Keratinocyte (primary cell): ENCODE results near the gene MEP1A. TPM values are rescaled to one million over a fixed set of nuclear protein-coding genes. Genes with fewer than 3 reads are reported as not detected.

ENCODE experiments used
- DNase-seq: peaks from one replicate; pipeline ENCODE4 v3.0.0-alpha.2; 2011; ENCODE audit warnings: low read depth, missing footprints, low spot score
- FAIRE-seq: peaks from 2 replicates; lab custom pipeline; 2011; peaks lifted over from hg19 to GRCh38; lab: Jason Lieb, UNC
- H2AFZ ChIP-seq: 2 replicates; pipeline ENCODE4 v1.6.0; 2012; ENCODE audit warnings: low read length, control low read depth, inconsistent platforms; ENCODE audit not compliant: control insufficient read depth
- H3K27ac ChIP-seq: 2 replicates; pipeline ENCODE4 v1.5.1; 2011; ENCODE audit warnings: low read length; ENCODE audit not compliant: control insufficient read depth, insufficient read depth
- H3K27me3 ChIP-seq: 3 replicates; pipeline ENCODE4 v1.6.0; 2011; ENCODE audit warnings: low read length; ENCODE audit not compliant: control insufficient read depth, insufficient read depth; ENCODE audit errors: extremely low read depth
- H3K36me3 ChIP-seq, 2 experiments: 2 replicates in 1 of 2; 3 replicates in 1 of 2; pipeline ENCODE4 v1.5.1; 2011; ENCODE audit warnings: low read length in 2 of 2, mild to moderate bottlenecking in 1 of 2; ENCODE audit not compliant: control insufficient read depth in 2 of 2, insufficient read depth in 2 of 2; ENCODE audit errors: extremely low read depth in 1 of 2
- H3K4me1 ChIP-seq: 3 replicates; pipeline ENCODE4 v1.5.1; 2011; ENCODE audit warnings: low read length; ENCODE audit not compliant: control insufficient read depth, insufficient read depth; ENCODE audit errors: extremely low read depth
- H3K4me2 ChIP-seq: 3 replicates; pipeline ENCODE4 v1.6.0; 2011; ENCODE audit warnings: low read depth, low read length; ENCODE audit not compliant: control insufficient read depth, insufficient read depth; ENCODE audit errors: extremely low read depth
- H3K4me3 ChIP-seq, 3 experiments: fragments of 200-600 bp in 1 of 3; sonication (generic) in 1 of 3; 2 replicates in 2 of 3; 3 replicates in 1 of 3; pipeline ENCODE4 v1.5.1; 2011 to 2016; ENCODE audit warnings: low read length in 3 of 3, mild to moderate bottlenecking in 3 of 3, control low read depth in 2 of 3, inconsistent platforms in 1 of 3, low read depth in 1 of 3, mixed read lengths in 1 of 3, mixed run types in 1 of 3, moderate library complexity in 1 of 3; ENCODE audit not compliant: control insufficient read depth in 2 of 3, insufficient read depth in 2 of 3; ENCODE audit errors: extremely low read depth in 1 of 3
- H3K79me2 ChIP-seq: 2 replicates; pipeline ENCODE4 v1.6.0; 2012; ENCODE audit warnings: low read length; ENCODE audit not compliant: control insufficient read depth, insufficient read depth
- H3K9ac ChIP-seq: 3 replicates; pipeline ENCODE4 v1.6.0; 2011; ENCODE audit warnings: low read length; ENCODE audit not compliant: control insufficient read depth, insufficient read depth; ENCODE audit errors: extremely low read depth
- H3K9me1 ChIP-seq: 3 replicates; pipeline ENCODE4 v1.6.0; 2011; ENCODE audit warnings: low read length; ENCODE audit not compliant: control insufficient read depth, insufficient read depth; ENCODE audit errors: extremely low read depth
- H3K9me3 ChIP-seq: 2 replicates; pipeline ENCODE4 v1.5.1; 2012; ENCODE audit warnings: low read depth, low read length; ENCODE audit not compliant: control insufficient read depth
- H4K20me1 ChIP-seq: 3 replicates; pipeline ENCODE4 v1.6.0; 2011; ENCODE audit warnings: low read length; ENCODE audit not compliant: control insufficient read depth, insufficient read depth; ENCODE audit errors: extremely low read depth
- EZH2 ChIP-seq: IDR thresholded peaks from one replicate; pipeline ENCODE4 v1.6.1; 2012; ENCODE audit warnings: inconsistent platforms, mild to moderate bottlenecking, low read length, moderate library complexity
- dilution Hi-C: fragments of 300-500 bp; cut with MboI; formaldehyde crosslinking; loops from one replicate; pipeline ENCODE4 v1.7.0; 2020; ENCODE audit warnings: low sequenced_read_pairs; ENCODE audit not compliant: extremely low pct_ligation_motif_present
- polyA plus RNA-seq, 5 experiments: library from polyadenylated mRNA; depleted of rRNA in 3 of 5; stranded (reverse) in 3 of 5; stranded (forward) in 1 of 5; unstranded in 1 of 5; fragments of >200 nt; gene quantifications; 1 replicate in 1 of 5; 2 replicates in 3 of 5; 3 replicates in 1 of 5; pipeline versions ENCODE4 v1.2.1 to v1.2.3, GENCODE V29; 2011 to 2012; ENCODE audit warnings: missing spikeins in 2 of 5, low read depth in 1 of 5, low replicate concordance in 1 of 5
- TF ChIP-seq, protein P1 (sequence below), 3 experiments: IDR thresholded peaks in 1 of 3; conservative IDR thresholded peaks in 1 of 3; optimal IDR thresholded peaks in 1 of 3; 2 replicates in 2 of 3; 3 replicates in 1 of 3; pipeline versions ENCODE3 to v1.5.1; 2011; ENCODE audit warnings: low read length in 3 of 3, mild to moderate bottlenecking in 3 of 3, moderate library complexity in 2 of 3, control low read depth in 1 of 3, inconsistent platforms in 1 of 3; ENCODE audit not compliant: insufficient read depth in 2 of 3; ENCODE audit errors: extremely low read depth in 1 of 3

Gene MEP1A
- polyA plus RNA-seq, 1 donor (not counting 4 experiments of a cell fraction or from before 2014, with no cell fraction given), result 0.07 TPM

DNA sequence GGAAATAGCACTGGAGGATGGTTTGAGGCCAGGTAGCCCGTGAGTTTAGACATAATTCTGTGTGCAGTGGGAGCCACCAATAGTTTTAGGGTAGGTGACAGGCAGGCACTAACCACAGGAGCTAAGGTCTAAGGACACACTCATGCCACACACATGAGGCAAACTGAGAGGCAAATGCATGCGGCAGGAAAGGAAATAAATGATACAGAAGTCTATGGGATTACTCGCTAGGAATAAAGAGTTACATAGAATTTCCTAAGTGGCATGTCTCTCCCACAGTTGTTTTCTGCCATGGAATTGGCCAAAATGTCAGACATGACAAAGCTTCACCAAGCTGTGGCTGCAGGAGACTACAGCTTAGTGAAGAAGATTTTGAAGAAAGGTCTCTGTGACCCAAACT lies 41.5 kb upstream of the MEP1A start:
- no peak overlapping the region for H2AFZ ChIP-seq
- dilution Hi-C loops, result no loop called here

DNA sequence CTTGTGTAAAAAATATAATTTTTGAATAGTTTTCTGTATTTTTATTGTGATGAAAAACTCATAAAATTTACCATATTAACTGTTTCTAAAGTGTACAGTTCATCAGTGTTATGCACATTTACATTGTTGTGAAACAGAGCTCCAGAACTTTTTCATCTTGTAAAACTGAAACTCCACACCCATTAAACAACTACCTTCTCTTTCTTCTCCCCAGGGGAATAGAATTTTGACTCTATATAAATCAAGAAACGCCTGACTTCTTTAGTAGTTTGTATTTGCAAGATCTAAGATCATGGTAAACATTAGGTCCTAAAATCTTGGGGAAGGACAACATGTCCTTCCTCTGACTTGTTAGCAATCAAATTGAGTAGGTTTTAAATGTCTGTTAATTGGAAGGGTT lies 37.3 kb upstream of the MEP1A start:
- H3K9me1 ChIP-seq, result no peaks in the 10 kb centered on the region
- dilution Hi-C loops, result no loop called here
- no peaks in the 10 kb centered on the region for H3K79me2 ChIP-seq
- no peaks in the 10 kb centered on the region for H3K9me3 ChIP-seq
- no peak for DNase-seq
- H3K27me3 ChIP-seq, result no peaks in the 10 kb centered on the region
- no peak for FAIRE-seq
- no peaks in the 10 kb centered on the region for H3K36me3 ChIP-seq
- no peak overlapping the region for H3K4me3 ChIP-seq
- H3K4me2 ChIP-seq, result no peak overlapping the region
- no peak overlapping the region for H2AFZ ChIP-seq
- no peaks in the 10 kb centered on the region for H4K20me1 ChIP-seq
- no peak overlapping the region for H3K9ac ChIP-seq
- TF ChIP-seq EZH2, result no peak
- TF ChIP-seq, protein P1, sequence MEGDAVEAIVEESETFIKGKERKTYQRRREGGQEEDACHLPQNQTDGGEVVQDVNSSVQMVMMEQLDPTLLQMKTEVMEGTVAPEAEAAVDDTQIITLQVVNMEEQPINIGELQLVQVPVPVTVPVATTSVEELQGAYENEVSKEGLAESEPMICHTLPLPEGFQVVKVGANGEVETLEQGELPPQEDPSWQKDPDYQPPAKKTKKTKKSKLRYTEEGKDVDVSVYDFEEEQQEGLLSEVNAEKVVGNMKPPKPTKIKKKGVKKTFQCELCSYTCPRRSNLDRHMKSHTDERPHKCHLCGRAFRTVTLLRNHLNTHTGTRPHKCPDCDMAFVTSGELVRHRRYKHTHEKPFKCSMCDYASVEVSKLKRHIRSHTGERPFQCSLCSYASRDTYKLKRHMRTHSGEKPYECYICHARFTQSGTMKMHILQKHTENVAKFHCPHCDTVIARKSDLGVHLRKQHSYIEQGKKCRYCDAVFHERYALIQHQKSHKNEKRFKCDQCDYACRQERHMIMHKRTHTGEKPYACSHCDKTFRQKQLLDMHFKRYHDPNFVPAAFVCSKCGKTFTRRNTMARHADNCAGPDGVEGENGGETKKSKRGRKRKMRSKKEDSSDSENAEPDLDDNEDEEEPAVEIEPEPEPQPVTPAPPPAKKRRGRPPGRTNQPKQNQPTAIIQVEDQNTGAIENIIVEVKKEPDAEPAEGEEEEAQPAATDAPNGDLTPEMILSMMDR (optimal IDR thresholded peaks at IDR 0.05 in 1 of 3, IDR thresholded peaks at IDR 0.05 in 1 of 3, conservative IDR thresholded peaks at IDR 0.05 in 1 of 3; ENCODE audit: extremely low read depth in 1 of 3, insufficient read depth in 2 of 3, low read length in 3 of 3), result no peak
- H3K27ac ChIP-seq, result no peak overlapping the region
- no peaks in the 10 kb centered on the region for H3K4me1 ChIP-seq

More for the DNA sequence above, 41.5 kb upstream of the MEP1A start:
- Histone ChIP-seq H3K79me2 (no peaks in the 10 kb centered on the region), H3K36me3 (no peaks in the 10 kb centered on the region), H4K20me1 (no peaks in the 10 kb centered on the region), H3K9me1 (no peaks in the 10 kb centered on the region), H3K9me3 (no peaks in the 10 kb centered on the region), H3K27ac (no peak overlapping the region), H3K4me3 (no peak overlapping the region), H3K27me3 (no peaks in the 10 kb centered on the region), H3K9ac (no peak overlapping the region), H3K4me2 (no peak overlapping the region), H3K4me1 (no peaks in the 10 kb centered on the region)
- FAIRE-seq, result no peak
- DNase-seq, result no peak
- TF ChIP-seq, protein P1 (optimal IDR thresholded peaks at IDR 0.05 in 1 of 3, IDR thresholded peaks at IDR 0.05 in 1 of 3, conservative IDR thresholded peaks at IDR 0.05 in 1 of 3; ENCODE audit: extremely low read depth in 1 of 3, insufficient read depth in 2 of 3, low read length in 3 of 3), result no peak
- TF ChIP-seq EZH2, result no peak
